Activated CD8-positive, alpha-beta T cell treated with anti-CD3 and anti-CD28 coated beads for 36 hours (primary cell): Measurements from ENCODE around the gene ALDH1L2. TPM values are rescaled to one million over a fixed set of nuclear protein-coding genes. Genes with fewer than 3 reads are reported as not detected.
A peak's percentile ranks its signal among the peaks of the same experiment; 100 is the strongest.

Experiments used
- ATAC-seq: fragments of 200-7000 bp; cut with Tn5 transposase; one replicate; pipeline ENCODE4 v1.10.0; 2021; ENCODE audit warnings: mild to moderate bottlenecking, moderate library complexity
- CTCF ChIA-PET: fragments of 350-600 bp; sonication (Branson Sonifier 250); formaldehyde crosslinking; loops from one replicate; lab custom pipeline; 2021; ENCODE audit warnings: antibody characterized with exemption; lab: Charles Lee
- POLR2A ChIA-PET: fragments of 350-600 bp; sonication (Branson Sonifier 250); formaldehyde crosslinking; loops from one replicate; lab custom pipeline; 2021; ENCODE audit warnings: antibody characterized with exemption; lab: Charles Lee
- DNase-seq: peaks from one replicate; pipeline ENCODE4 v3.0.0-alpha.2; 2020
- H3K27ac Mint-ChIP-seq: one replicate; pipeline ENCODE4 v1.8.0; 2021; ENCODE audit warnings: mild to moderate bottlenecking, mixed read lengths
- H3K27me3 Mint-ChIP-seq: one replicate; pipeline ENCODE4 v1.8.0; 2021; ENCODE audit warnings: mixed read lengths
- H3K36me3 Mint-ChIP-seq: one replicate; pipeline ENCODE4 v1.8.0; 2021; ENCODE audit warnings: low read depth, mixed read lengths
- H3K4me1 Mint-ChIP-seq: one replicate; pipeline ENCODE4 v1.8.0; 2021; ENCODE audit warnings: low read depth, mixed read lengths
- H3K4me3 Mint-ChIP-seq: one replicate; pipeline ENCODE4 v1.8.0; 2021; ENCODE audit warnings: mild to moderate bottlenecking, moderate library complexity, mixed read lengths
- H3K9me3 Mint-ChIP-seq: one replicate; pipeline ENCODE4 v1.8.0; 2021; ENCODE audit warnings: mixed read lengths
- CTCF ChIP-seq: fragments of 200-600 bp; IDR thresholded peaks from one replicate; pipeline ENCODE4 v1.8.0; 2022; ENCODE audit warnings: antibody characterized with exemption, mild to moderate bottlenecking
- intact Hi-C: fragments of 100-400 bp; cut with micrococcal nuclease; formaldehyde crosslinking; loops from one replicate; pipeline ENCODE4 v1.10.0; 2022
- total RNA-seq, 2 experiments: library from RNA; stranded (reverse); gene quantifications; one replicate each; pipeline ENCODE4 v1.2.3, GENCODE V29; 2021

The ALDH1L2 gene
- total RNA-seq, 2 experiments from 2014 or later = 5.7 to 7.8 TPM

- H3K27ac Mint-ChIP-seq = no peak overlapping the region
- no peaks in the 10 kb centered on the region for H3K36me3 Mint-ChIP-seq
- H3K4me1 Mint-ChIP-seq = no peaks in the 10 kb centered on the region
- H3K4me3 Mint-ChIP-seq = no peak overlapping the region
- intact Hi-C loops = no loop called here
- ChIA-PET CTCF (no interaction called here), POLR2A (no interaction called here)
- no peak for TF ChIP-seq CTCF
- H3K9me3 Mint-ChIP-seq = peaks cover 5% of the 10 kb centered on the region
- peaks cover 7% of the 10 kb centered on the region for H3K27me3 Mint-ChIP-seq
- ATAC-seq (no peak), DNase-seq (no peak)
Observed at GRCh38 chr12:105089817-105090216, 5.6 kb upstream of the ALDH1L2 start.

- POLR2A ChIA-PET = interaction anchor here (0.6 kb wide), 1 partner anchor 871 kb away, joined by 3 read pairs; no protein-coding TSS in a partner anchor
- Mint-ChIP-seq H3K36me3 (no peaks in the 10 kb centered on the region), H3K27ac (no peak overlapping the region), H3K4me1 (peaks cover 6% of the 10 kb centered on the region), H3K4me3 (peak overlapping the region; percentile 6), H3K27me3 (peaks cover 21% of the 10 kb centered on the region), H3K9me3 (peaks cover 3% of the 10 kb centered on the region)
- ATAC-seq = no peak
- no peak for DNase-seq
- TF ChIP-seq CTCF = no peak
- intact Hi-C loops = no loop called here
- CTCF ChIA-PET = interaction anchor here (1.5 kb wide), 1 partner anchor 17 kb away, joined by 3 read pairs; no protein-coding TSS in a partner anchor
Observed at GRCh38 chr12:105085501-105085900, 1.2 kb upstream of the ALDH1L2 start.

- H3K4me3 Mint-ChIP-seq = peak overlapping the region; percentile 74
- no peak overlapping the region for H3K27ac Mint-ChIP-seq
- ChIA-PET CTCF (interaction anchor here (1.1 kb wide), 1 partner anchor 50 kb away, joined by 3 read pairs; no protein-coding TSS in a partner anchor), POLR2A (interaction anchor here (1.3 kb wide), 1 partner anchor 12 kb away, joined by 5 read pairs; no protein-coding TSS in a partner anchor)
- no peaks in the 10 kb centered on the region for H3K36me3 Mint-ChIP-seq
- intact Hi-C loops = no loop called here
- peaks cover 3% of the 10 kb centered on the region for H3K9me3 Mint-ChIP-seq
- H3K27me3 Mint-ChIP-seq = peaks cover 21% of the 10 kb centered on the region
- ATAC-seq (peak; percentile 31), DNase-seq (peak; percentile 24)
- peaks cover 6% of the 10 kb centered on the region for H3K4me1 Mint-ChIP-seq
- TF ChIP-seq CTCF = no peak
Observed at GRCh38 chr12:105083551-105084105, 630 bp downstream of the ALDH1L2 start.

- no peak for TF ChIP-seq CTCF
- CTCF ChIA-PET = interaction anchor here (1.1 kb wide), 1 partner anchor 49 kb away, joined by 3 read pairs; no protein-coding TSS in a partner anchor
- intact Hi-C loops = no loop called here
- Mint-ChIP-seq H3K9me3 (peaks cover 3% of the 10 kb centered on the region), H3K4me1 (peaks cover 6% of the 10 kb centered on the region), H3K27me3 (peaks cover 21% of the 10 kb centered on the region), H3K36me3 (no peaks in the 10 kb centered on the region), H3K27ac (no peak overlapping the region), H3K4me3 (no peak overlapping the region)
- no peak for DNase-seq
- no peak for ATAC-seq
- POLR2A ChIA-PET = interaction anchor here (1.3 kb wide), 1 partner anchor 12 kb away, joined by 5 read pairs; no protein-coding TSS in a partner anchor
Observed at GRCh38 chr12:105083031-105083430, 1.2 kb downstream of the ALDH1L2 start.
